Osteoblast (primary cell): Measurements from ENCODE around the gene BCL2L2. TPM values are rescaled to one million over a fixed set of nuclear protein-coding genes. Genes with fewer than 3 reads are reported as not detected.

Experiments used
- DNase-seq: peaks from one replicate; pipeline ENCODE4 v3.0.0; 2011; ENCODE audit warnings: low spot score, mixed read lengths; ENCODE audit not compliant: insufficient read length; ENCODE audit errors: missing footprints
- H2AFZ ChIP-seq: 2 replicates; pipeline ENCODE4 v1.6.0; 2011; ENCODE audit warnings: mild to moderate bottlenecking, low read length
- H3K27ac ChIP-seq: 2 replicates; pipeline ENCODE4 v1.5.1; 2011; ENCODE audit warnings: mild to moderate bottlenecking, low read depth, low read length, moderate library complexity
- H3K27me3 ChIP-seq: 2 replicates; pipeline ENCODE4 v1.6.0; 2012; ENCODE audit warnings: mild to moderate bottlenecking, control low read depth, inconsistent platforms, low read length, moderate library complexity; ENCODE audit not compliant: insufficient read depth
- H3K36me3 ChIP-seq: 2 replicates; pipeline ENCODE4 v1.5.1; 2011; ENCODE audit warnings: mild to moderate bottlenecking, low read length, control low read depth, moderate library complexity; ENCODE audit not compliant: insufficient read depth
- H3K4me1 ChIP-seq: 2 replicates; pipeline ENCODE4 v1.5.1; 2011; ENCODE audit warnings: mild to moderate bottlenecking, low read length, control low read depth, moderate library complexity; ENCODE audit not compliant: insufficient read depth
- H3K4me2 ChIP-seq: 2 replicates; pipeline ENCODE4 v1.6.0; 2011; ENCODE audit warnings: mild to moderate bottlenecking, low read length; ENCODE audit not compliant: insufficient read depth
- H3K4me3 ChIP-seq: fragments of 200-600 bp; sonication (generic); 3 replicates; pipeline ENCODE4 v1.5.1; 2012; ENCODE audit warnings: mild to moderate bottlenecking, low read length, inconsistent platforms; ENCODE audit not compliant: insufficient read depth
- H3K79me2 ChIP-seq: 2 replicates; pipeline ENCODE4 v1.6.0; 2012; ENCODE audit warnings: mild to moderate bottlenecking, low read length, control low read depth, inconsistent platforms; ENCODE audit not compliant: insufficient read depth
- H3K9me3 ChIP-seq: 2 replicates; pipeline ENCODE4 v1.5.1; 2011; ENCODE audit warnings: low read depth, low read length, control low read depth
- H4K20me1 ChIP-seq: 2 replicates; pipeline ENCODE4 v1.6.0; 2012; ENCODE audit warnings: mild to moderate bottlenecking, low read length, control low read depth; ENCODE audit not compliant: insufficient read depth
- CTCF ChIP-seq: IDR thresholded peaks from 2 replicates; pipeline ENCODE4 v1.5.1; 2011; ENCODE audit warnings: mild to moderate bottlenecking, low read depth, low read length, moderate library complexity; ENCODE audit errors: extremely low read depth
- total RNA-seq: library from RNA; depleted of rRNA; stranded (reverse); fragments of >200 nt; gene quantifications from 2 replicates; pipeline ENCODE4 v1.2.3, GENCODE V29; 2012

The BCL2L2 gene
- total RNA-seq, 1 donor: 19.5 TPM

DNA sequence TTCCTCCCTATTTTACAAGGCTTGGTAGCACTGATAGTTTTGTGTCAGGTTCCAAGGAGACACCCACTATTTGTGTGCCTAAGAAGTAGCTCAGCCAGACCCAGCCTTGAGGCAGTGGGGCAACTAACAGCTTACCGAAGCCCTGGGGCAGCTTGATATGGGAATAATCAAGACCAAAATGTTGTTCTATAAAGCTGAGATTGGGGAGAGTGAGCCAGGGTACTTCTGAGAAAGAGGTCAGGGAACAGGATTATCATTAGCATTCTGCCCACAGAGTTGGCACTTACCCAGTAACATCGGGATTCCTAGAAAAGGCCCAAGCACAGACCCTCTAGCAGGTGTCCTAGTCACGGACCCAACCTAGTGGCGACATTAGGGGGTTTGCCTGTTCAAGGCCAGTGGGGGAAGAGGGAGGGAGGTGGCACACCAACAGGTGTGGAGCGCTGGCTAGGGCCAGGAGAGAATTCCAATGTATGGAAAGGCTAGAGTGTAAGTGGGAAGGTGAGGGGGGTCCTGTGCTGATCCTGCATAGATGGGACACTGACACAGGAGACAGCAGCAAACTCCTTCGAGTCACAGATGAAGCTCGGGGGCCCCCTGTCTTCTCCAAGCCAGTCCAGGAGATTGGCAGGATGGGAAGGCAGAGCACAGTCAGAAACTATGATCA lies 8.9 kb upstream of the BCL2L2 start:
- peaks cover 5% of the 10 kb centered on the region for H3K79me2 ChIP-seq
- no peaks in the 10 kb centered on the region for H3K9me3 ChIP-seq
- H3K36me3 ChIP-seq: no peaks in the 10 kb centered on the region
- no peak overlapping the region for H3K4me2 ChIP-seq
- H3K27me3 ChIP-seq: peaks cover 8% of the 10 kb centered on the region
- H3K4me3 ChIP-seq: no peak overlapping the region
- H4K20me1 ChIP-seq: no peaks in the 10 kb centered on the region
- H3K27ac ChIP-seq: peak overlapping the region; percentile 90
- no peak overlapping the region for H2AFZ ChIP-seq
- peaks cover 34% of the 10 kb centered on the region for H3K4me1 ChIP-seq
- TF ChIP-seq CTCF: no peak
- DNase-seq: no peak

DNA sequence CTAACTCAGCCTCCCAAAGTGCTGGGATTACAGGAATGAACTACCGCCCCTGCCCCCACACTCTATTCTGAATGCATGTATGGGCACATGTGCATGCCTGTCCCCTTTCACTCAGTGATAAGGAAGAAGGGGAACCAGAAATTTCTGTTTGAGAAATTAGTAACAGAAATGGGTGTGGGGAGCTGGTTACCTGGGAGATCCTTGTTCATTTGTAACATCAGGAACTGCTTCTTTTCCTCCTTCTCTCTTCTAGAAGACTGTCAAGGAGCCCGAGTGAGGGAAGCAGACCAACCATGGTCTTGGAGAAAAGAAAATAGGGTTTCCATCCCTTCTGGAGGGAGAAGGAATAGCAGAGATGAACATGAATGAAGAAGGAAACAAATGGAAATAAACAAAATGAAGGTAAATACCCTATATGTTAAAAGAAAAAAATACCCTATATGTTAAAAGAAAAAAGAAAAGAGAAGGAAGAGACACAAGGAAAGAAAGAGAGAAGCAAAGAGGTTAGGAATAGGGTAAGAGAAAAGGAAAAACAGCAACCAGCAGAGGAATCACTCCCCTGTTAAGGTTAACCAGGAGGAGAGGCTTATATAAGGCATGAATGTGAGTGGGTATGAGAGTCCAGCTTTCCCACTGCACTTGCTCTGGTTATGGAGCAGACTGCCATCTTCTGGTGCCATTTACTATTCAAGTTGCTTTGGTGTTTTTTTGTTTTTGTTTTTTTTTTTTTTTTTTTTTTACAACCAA lies 7.2 kb upstream of the BCL2L2 start:
- Histone ChIP-seq H2AFZ (no peak overlapping the region), H3K79me2 (peaks cover 5% of the 10 kb centered on the region), H4K20me1 (no peaks in the 10 kb centered on the region), H3K27me3 (no peaks in the 10 kb centered on the region), H3K4me3 (peak overlapping the region; percentile 3), H3K4me1 (peaks cover 38% of the 10 kb centered on the region), H3K4me2 (peak overlapping the region; percentile 89), H3K27ac (peak overlapping the region; percentile 90), H3K36me3 (no peaks in the 10 kb centered on the region), H3K9me3 (no peaks in the 10 kb centered on the region)
- DNase-seq: no peak
- TF ChIP-seq CTCF: peak; percentile 49

- peak overlapping the region; percentile 80 for H3K4me3 ChIP-seq
- H3K9me3 ChIP-seq: no peaks in the 10 kb centered on the region
- H3K4me1 ChIP-seq: peaks cover 38% of the 10 kb centered on the region
- H3K4me2 ChIP-seq: peak overlapping the region; percentile 89
- peak overlapping the region; percentile 75 for H2AFZ ChIP-seq
- peaks cover 5% of the 10 kb centered on the region for H3K79me2 ChIP-seq
- no peaks in the 10 kb centered on the region for H3K36me3 ChIP-seq
- peak overlapping the region; percentile 90 for H3K27ac ChIP-seq
- TF ChIP-seq CTCF: no peak
- no peaks in the 10 kb centered on the region for H3K27me3 ChIP-seq
- no peak for DNase-seq
- no peaks in the 10 kb centered on the region for H4K20me1 ChIP-seq
Measured at GRCh38 chr14:23299986-23300686, 6.5 kb upstream of the BCL2L2 start.
